K562 (cell line): ENCODE results near the gene BAIAP2. TPM values are rescaled to one million over a fixed set of nuclear protein-coding genes. Genes with fewer than 3 reads are reported as not detected.
A peak's percentile ranks its signal among the peaks of the same experiment; 100 is the strongest.

Experiments
- BDP1 ChIP-seq: IDR thresholded peaks from 3 replicates; pipeline ENCODE4 v1.6.1; 2011; ENCODE audit not compliant: insufficient read length, insufficient read depth
- CBFA2T3 ChIP-seq: fragments of 450-650 bp; IDR thresholded peaks from 2 replicates; pipeline ENCODE4 v1.6.1; 2017
- CHCHD3 ChIP-seq: fragments of 250-450 bp; sonication (Bioruptor Pico); IDR thresholded peaks from 2 replicates; pipeline ENCODE4 v2.1.2; 2022; ENCODE audit warnings: mild to moderate bottlenecking
- DIDO1 ChIP-seq: fragments of 450-650 bp; IDR thresholded peaks from 2 replicates; pipeline ENCODE4 v1.6.1; 2016; ENCODE audit warnings: low read depth, missing biosample characterization, missing genetic modification characterization
- EGR1 ChIP-seq: fragments of 450-650 bp; conservative IDR thresholded peaks from 2 replicates; pipeline ENCODE4 v1.6.1; 2017; ENCODE audit warnings: mild to moderate bottlenecking
- EP300 ChIP-seq: IDR thresholded peaks from 2 replicates; pipeline ENCODE4 v1.6.1; 2012; ENCODE audit warnings: low read length, improper control_type of control experiment
- GATAD2B ChIP-seq: fragments of 450-650 bp; IDR thresholded peaks from 2 replicates; pipeline ENCODE4 v1.6.1; 2017; ENCODE audit warnings: mild to moderate bottlenecking, borderline replicate concordance
- GTF2E2 ChIP-seq: fragments of 200-800 bp; sonication (Bioruptor generic); IDR thresholded peaks from 2 replicates; pipeline ENCODE4 v1.6.1; 2016; ENCODE audit warnings: missing genetic modification characterization, missing compliant biosample characterization
- HCFC1 ChIP-seq: IDR thresholded peaks from 2 replicates; pipeline ENCODE4 v1.6.1; 2012; ENCODE audit warnings: low read depth, low read length, improper control_type of control experiment
- MAFK ChIP-seq: IDR thresholded peaks from 2 replicates; pipeline ENCODE4 v1.6.1; 2011; ENCODE audit warnings: low read length, improper control_type of control experiment
- RAD51 ChIP-seq: fragments of 450-650 bp; IDR thresholded peaks from 2 replicates; pipeline ENCODE4 v1.7.1; 2016; ENCODE audit warnings: low read depth, mild to moderate bottlenecking, borderline replicate concordance
- SMARCE1 ChIP-seq: fragments of 450-650 bp; IDR thresholded peaks from 2 replicates; pipeline ENCODE4 v1.7.1; 2016; ENCODE audit warnings: mild to moderate bottlenecking
- ZC3H11A ChIP-seq: IDR thresholded peaks from 2 replicates; pipeline ENCODE4 v1.6.1; 2012; ENCODE audit warnings: low read depth, low read length, improper control_type of control experiment
- ZFP36 ChIP-seq: fragments of 150-350 bp; IDR thresholded peaks from 2 replicates; pipeline ENCODE4 v1.6.1; 2018; ENCODE audit warnings: low read length, low read depth; ENCODE audit not compliant: partially characterized antibody
- ZKSCAN8 ChIP-seq: fragments of 200-800 bp; sonication (Bioruptor generic); IDR thresholded peaks from 2 replicates; pipeline ENCODE4 v1.6.1; 2016; ENCODE audit warnings: missing genetic modification characterization, missing compliant biosample characterization
- ZNF316 ChIP-seq: fragments of 450-650 bp; IDR thresholded peaks from 2 replicates; pipeline ENCODE4 v1.6.1; 2016
- ZNF431 ChIP-seq: sonication (generic); formaldehyde crosslinking; IDR thresholded peaks from 2 replicates; pipeline ENCODE4 v1.8.0; 2022; ENCODE audit warnings: mild to moderate bottlenecking, missing genetic modification reagents
- ZNF445 ChIP-seq: fragments of 250-450 bp; sonication (Bioruptor Pico); IDR thresholded peaks from 2 replicates; pipeline ENCODE4 v1.4.0; 2020; ENCODE audit warnings: low read depth, mild to moderate bottlenecking, moderate library complexity
- ZNF75A ChIP-seq: fragments of 450-650 bp; formaldehyde crosslinking; IDR thresholded peaks from 2 replicates; pipeline ENCODE4 v1.4.0; 2020; ENCODE audit warnings: mild to moderate bottlenecking
- polyA plus RNA-seq, 8 experiments: library from polyadenylated mRNA; depleted of rRNA in 4 of 8; stranded (reverse) in 5 of 8; unstranded in 3 of 8; fragments of >200 nt; fragmentation: Nextera tagmentation in 2 of 8; fragmentation: Illumina TruSeq in 1 of 8; extraction: Ambion mirVana in 2 of 8; extraction: Trizol in 1 of 8; gene quantifications; 2 replicates each; pipeline versions ENCODE4 v1.2.1 to v1.2.3, GENCODE V29; 2011 to 2014; ENCODE audit warnings: inconsistent platforms in 1 of 8, missing spikeins in 1 of 8
- total RNA-seq, 7 experiments: library from RNA; depleted of rRNA in 6 of 7; stranded (reverse); fragments of >200 nt in 6 of 7; fragmentation: Illumina TruSeq in 2 of 7; extraction: Trizol in 2 of 7; gene quantifications; 2 replicates each; pipeline versions ENCODE4 v1.2.1 to v1.2.3, GENCODE V29; 2011 to 2021; ENCODE audit warnings: low replicate concordance in 1 of 7
- TF ChIP-seq, protein P1 (sequence below): fragments of 450-650 bp; formaldehyde crosslinking; IDR thresholded peaks from 2 replicates; pipeline ENCODE4 v1.4.0; 2020; ENCODE audit warnings: mild to moderate bottlenecking
- TF ChIP-seq, protein P2 (sequence below): fragments of 450-650 bp; IDR thresholded peaks from 2 replicates; pipeline ENCODE4 v1.6.1; 2016; ENCODE audit warnings: borderline replicate concordance
- TF ChIP-seq, protein P3 (sequence below): sonication (generic); formaldehyde crosslinking; IDR thresholded peaks from 2 replicates; pipeline ENCODE4 v1.8.0; 2022; ENCODE audit warnings: mild to moderate bottlenecking, missing genetic modification reagents, borderline replicate concordance
- TF ChIP-seq, protein P4 (sequence below), 3 experiments: fragments of 200-800 bp in 1 of 3; sonication (Bioruptor generic) in 1 of 3; sonication (generic) in 1 of 3; formaldehyde crosslinking in 1 of 3; IDR thresholded peaks; 2 replicates each; pipeline versions ENCODE4 v1.6.1 to v1.8.0; 2016 to 2022; ENCODE audit warnings: mild to moderate bottlenecking in 2 of 3, missing compliant biosample characterization in 2 of 3, missing genetic modification characterization in 2 of 3, missing genetic modification reagents in 1 of 3
- TF ChIP-seq, protein P5 (sequence below): fragments of 250-450 bp; sonication (Bioruptor Pico); IDR thresholded peaks from 2 replicates; pipeline ENCODE4 v1.5.0; 2021

Gene BAIAP2
- total and polyA plus RNA-seq, 9 of the 15 experiments (the other 6 are each of a cell fraction or from before 2014, with no cell fraction given) = 2.3 to 51.6 (median 18.4) TPM

DNA sequence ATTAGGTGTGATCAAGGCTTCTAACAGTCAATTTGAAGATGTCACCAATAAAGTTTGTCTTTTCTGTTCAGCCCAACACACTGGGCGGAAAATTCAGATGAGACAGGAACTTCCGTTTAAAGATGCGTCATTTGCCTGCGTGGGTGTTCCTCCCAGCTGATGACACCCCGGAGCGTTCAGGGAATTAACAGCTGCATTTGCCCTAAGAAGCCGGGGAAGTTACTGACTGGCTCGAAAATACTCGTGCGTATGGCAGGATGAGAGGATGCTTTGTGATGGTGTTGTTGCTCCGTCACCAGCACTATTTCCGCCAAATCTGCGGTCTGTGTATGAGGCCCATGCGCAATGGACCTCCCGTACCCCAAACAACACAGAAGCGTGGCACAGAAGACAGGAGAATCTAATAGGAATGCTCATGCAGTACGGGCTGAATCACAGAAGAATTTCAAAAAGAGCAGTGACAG is 118.4 kb downstream of the BAIAP2 start (continued):
- TF ChIP-seq EP300 = peak; percentile 60
- TF ChIP-seq ZNF445 (CRISPR knock-in tag) = no peak
- TF ChIP-seq, protein P1, sequence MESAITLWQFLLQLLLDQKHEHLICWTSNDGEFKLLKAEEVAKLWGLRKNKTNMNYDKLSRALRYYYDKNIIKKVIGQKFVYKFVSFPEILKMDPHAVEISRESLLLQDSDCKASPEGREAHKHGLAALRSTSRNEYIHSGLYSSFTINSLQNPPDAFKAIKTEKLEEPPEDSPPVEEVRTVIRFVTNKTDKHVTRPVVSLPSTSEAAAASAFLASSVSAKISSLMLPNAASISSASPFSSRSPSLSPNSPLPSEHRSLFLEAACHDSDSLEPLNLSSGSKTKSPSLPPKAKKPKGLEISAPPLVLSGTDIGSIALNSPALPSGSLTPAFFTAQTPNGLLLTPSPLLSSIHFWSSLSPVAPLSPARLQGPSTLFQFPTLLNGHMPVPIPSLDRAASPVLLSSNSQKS (CRISPR knock-in tag) = no peak
- peak; percentile 99 for TF ChIP-seq EGR1
- TF ChIP-seq RAD51 = no peak
- peak; percentile 66; the same call in 1 of the 2 replicates for TF ChIP-seq SMARCE1
- TF ChIP-seq ZC3H11A = no peak
- no peak for TF ChIP-seq MAFK
- TF ChIP-seq ZNF316 = no peak
- TF ChIP-seq HCFC1 = no peak
- no peak for TF ChIP-seq BDP1
- no peak for TF ChIP-seq ZKSCAN8
- TF ChIP-seq, protein P2, sequence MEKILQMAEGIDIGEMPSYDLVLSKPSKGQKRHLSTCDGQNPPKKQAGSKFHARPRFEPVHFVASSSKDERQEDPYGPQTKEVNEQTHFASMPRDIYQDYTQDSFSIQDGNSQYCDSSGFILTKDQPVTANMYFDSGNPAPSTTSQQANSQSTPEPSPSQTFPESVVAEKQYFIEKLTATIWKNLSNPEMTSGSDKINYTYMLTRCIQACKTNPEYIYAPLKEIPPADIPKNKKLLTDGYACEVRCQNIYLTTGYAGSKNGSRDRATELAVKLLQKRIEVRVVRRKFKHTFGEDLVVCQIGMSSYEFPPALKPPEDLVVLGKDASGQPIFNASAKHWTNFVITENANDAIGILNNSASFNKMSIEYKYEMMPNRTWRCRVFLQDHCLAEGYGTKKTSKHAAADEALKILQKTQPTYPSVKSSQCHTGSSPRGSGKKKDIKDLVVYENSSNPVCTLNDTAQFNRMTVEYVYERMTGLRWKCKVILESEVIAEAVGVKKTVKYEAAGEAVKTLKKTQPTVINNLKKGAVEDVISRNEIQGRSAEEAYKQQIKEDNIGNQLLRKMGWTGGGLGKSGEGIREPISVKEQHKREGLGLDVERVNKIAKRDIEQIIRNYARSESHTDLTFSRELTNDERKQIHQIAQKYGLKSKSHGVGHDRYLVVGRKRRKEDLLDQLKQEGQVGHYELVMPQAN = peak; percentile 27; the same call in 1 of the 2 replicates
- TF ChIP-seq ZFP36 = no peak
- TF ChIP-seq GATAD2B = no peak
- TF ChIP-seq, protein P3, sequence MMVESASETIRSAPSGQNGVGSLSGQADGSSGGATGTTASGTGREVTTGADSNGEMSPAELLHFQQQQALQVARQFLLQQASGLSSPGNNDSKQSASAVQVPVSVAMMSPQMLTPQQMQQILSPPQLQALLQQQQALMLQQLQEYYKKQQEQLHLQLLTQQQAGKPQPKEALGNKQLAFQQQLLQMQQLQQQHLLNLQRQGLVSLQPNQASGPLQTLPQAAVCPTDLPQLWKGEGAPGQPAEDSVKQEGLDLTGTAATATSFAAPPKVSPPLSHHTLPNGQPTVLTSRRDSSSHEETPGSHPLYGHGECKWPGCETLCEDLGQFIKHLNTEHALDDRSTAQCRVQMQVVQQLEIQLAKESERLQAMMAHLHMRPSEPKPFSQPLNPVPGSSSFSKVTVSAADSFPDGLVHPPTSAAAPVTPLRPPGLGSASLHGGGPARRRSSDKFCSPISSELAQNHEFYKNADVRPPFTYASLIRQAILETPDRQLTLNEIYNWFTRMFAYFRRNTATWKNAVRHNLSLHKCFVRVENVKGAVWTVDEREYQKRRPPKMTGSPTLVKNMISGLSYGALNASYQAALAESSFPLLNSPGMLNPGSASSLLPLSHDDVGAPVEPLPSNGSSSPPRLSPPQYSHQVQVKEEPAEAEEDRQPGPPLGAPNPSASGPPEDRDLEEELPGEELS = no peak
- peak; percentile 35; the same call in 1 of the 2 replicates for TF ChIP-seq GTF2E2
- TF ChIP-seq DIDO1 (tag) = no peak
- TF ChIP-seq, protein P4, sequence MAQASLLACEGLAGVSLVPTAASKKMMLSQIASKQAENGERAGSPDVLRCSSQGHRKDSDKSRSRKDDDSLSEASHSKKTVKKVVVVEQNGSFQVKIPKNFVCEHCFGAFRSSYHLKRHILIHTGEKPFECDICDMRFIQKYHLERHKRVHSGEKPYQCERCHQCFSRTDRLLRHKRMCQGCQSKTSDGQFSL (CRISPR knock-in tag; IDR thresholded peaks at IDR 0.05) = no peak
- TF ChIP-seq, protein P4 (tag; IDR thresholded peaks at IDR 0.05) = no peak
- TF ChIP-seq ZNF75A (CRISPR knock-in tag) = no peak
- TF ChIP-seq, protein P5, sequence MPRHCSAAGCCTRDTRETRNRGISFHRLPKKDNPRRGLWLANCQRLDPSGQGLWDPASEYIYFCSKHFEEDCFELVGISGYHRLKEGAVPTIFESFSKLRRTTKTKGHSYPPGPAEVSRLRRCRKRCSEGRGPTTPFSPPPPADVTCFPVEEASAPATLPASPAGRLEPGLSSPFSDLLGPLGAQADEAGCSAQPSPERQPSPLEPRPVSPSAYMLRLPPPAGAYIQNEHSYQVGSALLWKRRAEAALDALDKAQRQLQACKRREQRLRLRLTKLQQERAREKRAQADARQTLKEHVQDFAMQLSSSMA (CRISPR knock-in tag) = no peak
- peak; percentile 23; the same call in 1 of the 2 replicates for TF ChIP-seq CBFA2T3
- no peak for TF ChIP-seq ZNF431
- TF ChIP-seq CHCHD3 (CRISPR knock-in tag) = no peak
